HepG2 (cell line): ENCODE data around the gene TRABD. TPM values are rescaled to one million over a fixed set of nuclear protein-coding genes. Genes with fewer than 3 reads are reported as not detected.

Experiments used
- ATAC-seq: fragments of 200-7000 bp; cut with Tn5 transposase; 3 replicates; pipeline ENCODE4 v1.9.1; 2020; ENCODE audit warnings: mild to moderate bottlenecking, moderate library complexity
- BruUV-seq: library from RNA; stranded (reverse); fragments of 400-500 nt; replicated peaks from 2 replicates; lab custom pipeline; 2021; lab: Mats Ljungman, UMichigan
- CTCF ChIA-PET: fragments of 300-600 bp; formaldehyde crosslinking; extraction: SDS; loops from one replicate; lab custom pipeline; 2021; ENCODE audit warnings: low total read pairs, inconsistent platforms, low intra/inter-chr PET ratio; lab: Yijun Ruan, JAX
- POLR2A ChIA-PET: fragments of 350-600 bp; sonication (Branson Sonifier 250); formaldehyde crosslinking; loops from one replicate; lab custom pipeline; 2020; ENCODE audit warnings: antibody characterized with exemption, inconsistent platforms; lab: Yijun Ruan, JAX
- DNase-seq: peaks from one replicate; pipeline ENCODE4 v3.0.0-alpha.2; 2015; ENCODE audit warnings: low spot score
- FAIRE-seq: peaks from 3 replicates; lab custom pipeline; 2011; peaks lifted over from hg19 to GRCh38; lab: Jason Lieb, UNC
- H2AFZ ChIP-seq: one replicate; pipeline ENCODE4 v1.6.1; 2011; ENCODE audit warnings: low read length, inconsistent platforms
- H3K27ac ChIP-seq: fragments of 300-600 bp; 3 replicates; pipeline ENCODE4 v1.8.0; 2011; ENCODE audit warnings: mixed run types, mild to moderate bottlenecking, mixed read lengths, low read length, inconsistent platforms; ENCODE audit not compliant: insufficient read depth; ENCODE audit errors: extremely low read length
- H3K27me3 ChIP-seq, 2 experiments: fragments of 200-600 bp in 1 of 2; 2 replicates in 1 of 2; 3 replicates in 1 of 2; pipeline versions ENCODE4 v1.6.0 to v1.8.0; 2011; ENCODE audit warnings: low read length in 2 of 2, mild to moderate bottlenecking in 2 of 2, moderate library complexity in 2 of 2, inconsistent platforms in 1 of 2; ENCODE audit not compliant: insufficient read depth in 2 of 2, control insufficient read depth in 1 of 2
- H3K36me3 ChIP-seq, 2 experiments: fragments of 200-600 bp in 1 of 2; replicated peaks in 1 of 2; 2 replicates in 1 of 2; 3 replicates in 1 of 2; pipeline versions ENCODE4 v1.5.1 to v1.8.0; 2011; ENCODE audit warnings: low read length in 2 of 2, inconsistent platforms in 1 of 2; ENCODE audit not compliant: insufficient read depth in 2 of 2, control insufficient read depth in 1 of 2
- H3K4me1 ChIP-seq: 2 replicates; pipeline ENCODE4 v1.5.1; 2012; ENCODE audit warnings: low read length, inconsistent platforms; ENCODE audit not compliant: insufficient read depth
- H3K4me2 ChIP-seq: 2 replicates; pipeline ENCODE4 v1.6.0; 2011; ENCODE audit warnings: low read depth, low read length, inconsistent platforms
- H3K4me3 ChIP-seq, 3 experiments: fragments of 200-600 bp in 1 of 3; sonication (generic), shearing (Covaris generic) in 1 of 3; replicated peaks in 1 of 3; 2 replicates each; pipeline ENCODE4 v1.5.1; 2011 to 2016; ENCODE audit warnings: low read length in 3 of 3, inconsistent platforms in 2 of 3, low read depth in 2 of 3, mild to moderate bottlenecking in 2 of 3, control low read depth in 1 of 3, mixed read lengths in 1 of 3; ENCODE audit not compliant: insufficient read depth in 1 of 3
- H3K79me2 ChIP-seq: one replicate; pipeline ENCODE4 v1.6.1; 2011; ENCODE audit warnings: low read length, inconsistent platforms; ENCODE audit not compliant: insufficient read depth
- H3K9ac ChIP-seq: 2 replicates; pipeline ENCODE4 v1.6.0; 2011; ENCODE audit warnings: mild to moderate bottlenecking, low read depth, low read length, inconsistent platforms; ENCODE audit not compliant: insufficient read depth
- H3K9me3 ChIP-seq: 2 replicates; pipeline ENCODE4 v1.5.1; 2012; ENCODE audit warnings: mild to moderate bottlenecking, low read length
- H4K20me1 ChIP-seq: 2 replicates; pipeline ENCODE4 v1.6.0; 2011; ENCODE audit warnings: inconsistent platforms, mild to moderate bottlenecking, low read length, moderate library complexity; ENCODE audit not compliant: insufficient read depth
- ELF4 ChIP-seq: sonication (generic); formaldehyde crosslinking; IDR thresholded peaks from 2 replicates; pipeline ENCODE4 v1.5.0; 2020; ENCODE audit warnings: missing genetic modification reagents, mild to moderate bottlenecking, moderate library complexity, borderline replicate concordance
- GATAD2A ChIP-seq: IDR thresholded peaks from 2 replicates; pipeline ENCODE4 v1.6.1; 2016
- ISL2 ChIP-seq: sonication (generic); formaldehyde crosslinking; IDR thresholded peaks from 2 replicates; pipeline ENCODE4 v1.5.0; 2020; ENCODE audit warnings: missing genetic modification reagents
- JUN ChIP-seq: sonication (generic); formaldehyde crosslinking; IDR thresholded peaks from 2 replicates; pipeline ENCODE4 v1.4.0; 2020; ENCODE audit warnings: mild to moderate bottlenecking, missing genetic modification reagents
- MXI1 ChIP-seq: IDR thresholded peaks from 3 replicates; pipeline ENCODE4 v1.6.1; 2012; ENCODE audit warnings: low read depth, low read length, inconsistent platforms, borderline replicate concordance
- NR2F6 ChIP-seq, 2 experiments: IDR thresholded peaks; 2 replicates each; pipeline ENCODE4 v1.6.1; 2016; ENCODE audit warnings: antibody characterized with exemption in 1 of 2, mild to moderate bottlenecking in 1 of 2
- RXRB ChIP-seq: IDR thresholded peaks from 2 replicates; pipeline ENCODE4 v1.6.1; 2016; ENCODE audit warnings: borderline replicate concordance, missing genetic modification reagents, missing compliant biosample characterization
- SAP130 ChIP-seq: IDR thresholded peaks from 2 replicates; pipeline ENCODE4 v1.6.1; 2016; ENCODE audit warnings: low read depth
- SOX6 ChIP-seq, 2 experiments: fragments of 450-650 bp in 1 of 2; sonication (generic) in 1 of 2; formaldehyde crosslinking in 1 of 2; IDR thresholded peaks; 2 replicates each; pipeline versions ENCODE4 v1.4.0 to v1.6.1; 2017 to 2020; ENCODE audit warnings: antibody characterized with exemption in 1 of 2, mild to moderate bottlenecking in 1 of 2, missing genetic modification reagents in 1 of 2
- ZEB1 ChIP-seq: IDR thresholded peaks from 2 replicates; pipeline ENCODE4 v1.6.1; 2012; ENCODE audit warnings: mild to moderate bottlenecking, low read depth, inconsistent platforms; ENCODE audit not compliant: insufficient replicate concordance
- ZFP36L1 ChIP-seq: sonication (generic); formaldehyde crosslinking; IDR thresholded peaks from 2 replicates; pipeline ENCODE4 v1.8.0; 2022; ENCODE audit warnings: mild to moderate bottlenecking, missing genetic modification reagents, moderate library complexity
- ZNF136 ChIP-seq: sonication (generic); formaldehyde crosslinking; IDR thresholded peaks from 2 replicates; pipeline ENCODE4 v1.8.1; 2022; ENCODE audit warnings: low read depth, mild to moderate bottlenecking, moderate library complexity, missing genetic modification reagents
- ZNF251 ChIP-seq: sonication (generic); formaldehyde crosslinking; IDR thresholded peaks from 2 replicates; pipeline ENCODE4 v1.9.0; 2021; ENCODE audit warnings: mild to moderate bottlenecking, missing genetic modification reagents
- ZNF263 ChIP-seq: sonication (generic); formaldehyde crosslinking; IDR thresholded peaks from 2 replicates; pipeline ENCODE4 v1.4.0; 2020; ENCODE audit warnings: missing genetic modification reagents
- ZNF557 ChIP-seq: sonication (generic); formaldehyde crosslinking; IDR thresholded peaks from 2 replicates; pipeline ENCODE4 v1.4.0; 2020; ENCODE audit warnings: missing genetic modification reagents
- ZNF850 ChIP-seq: sonication (generic); formaldehyde crosslinking; conservative IDR thresholded peaks from 2 replicates; pipeline ENCODE4 v1.9.0; 2021; ENCODE audit warnings: mild to moderate bottlenecking, missing genetic modification reagents
- ZNF883 ChIP-seq: sonication (generic); formaldehyde crosslinking; IDR thresholded peaks from 2 replicates; pipeline ENCODE4 v1.5.1; 2020; ENCODE audit warnings: mild to moderate bottlenecking, missing genetic modification reagents; ENCODE audit errors: not compliant biosample characterization
- WGBS: methylation state at CpG from one replicate; pipeline ENCODE4 v1.1.6; 2017; ENCODE audit warnings: low lambda C conversion rate; 5-methylcytosine and 5-hydroxymethylcytosine counted together
- in situ Hi-C: cut with HindIII; loops from 2 replicates; pipeline ENCODE4 v1.10.0; 2017; ENCODE audit warnings: low pct_unique_long_range_greater_than_20kb; ENCODE audit not compliant: extremely low pct_ligation_motif_present
- intact Hi-C: fragments of 100-400 bp; cut with micrococcal nuclease; formaldehyde crosslinking; loops from one replicate; pipeline ENCODE4 v1.10.0; 2022; ENCODE audit not compliant: unreplicated experiment
- polyA plus RNA-seq, 8 experiments: library from polyadenylated mRNA; depleted of rRNA in 3 of 8; stranded (reverse) in 7 of 8; unstranded in 1 of 8; fragments of >200 nt; fragmentation: Illumina TruSeq in 4 of 8; extraction: Trizol in 4 of 8; gene quantifications; 2 replicates each; pipeline versions ENCODE4 v1.2.1 to v1.2.3, GENCODE V29; 2011 to 2016; ENCODE audit warnings: low read depth in 4 of 8, missing spikeins in 1 of 8, mixed read lengths in 1 of 8; ENCODE audit not compliant: insufficient read depth in 1 of 8
- total RNA-seq, 5 experiments: library from RNA; depleted of rRNA; stranded (reverse); fragments of >200 nt; fragmentation: Illumina TruSeq; extraction: Trizol; gene quantifications; 2 replicates each; pipeline ENCODE4 v1.2.3, GENCODE V29; 2016; ENCODE audit warnings: low read depth in 1 of 5
- TF ChIP-seq, protein P1 (sequence below): sonication (generic); formaldehyde crosslinking; IDR thresholded peaks from 2 replicates; pipeline ENCODE4 v1.4.0; 2020; ENCODE audit warnings: missing genetic modification reagents
- TF ChIP-seq, protein P2 (sequence below): sonication (generic); formaldehyde crosslinking; IDR thresholded peaks from 2 replicates; pipeline ENCODE4 v1.4.0; 2020; ENCODE audit warnings: mild to moderate bottlenecking, missing genetic modification reagents

TRABD gene
- total and polyA plus RNA-seq, 2 of the 13 experiments (the other 11 are each of a cell fraction or from before 2014, with no cell fraction given) = 21.5 to 28.9 TPM

DNA sequence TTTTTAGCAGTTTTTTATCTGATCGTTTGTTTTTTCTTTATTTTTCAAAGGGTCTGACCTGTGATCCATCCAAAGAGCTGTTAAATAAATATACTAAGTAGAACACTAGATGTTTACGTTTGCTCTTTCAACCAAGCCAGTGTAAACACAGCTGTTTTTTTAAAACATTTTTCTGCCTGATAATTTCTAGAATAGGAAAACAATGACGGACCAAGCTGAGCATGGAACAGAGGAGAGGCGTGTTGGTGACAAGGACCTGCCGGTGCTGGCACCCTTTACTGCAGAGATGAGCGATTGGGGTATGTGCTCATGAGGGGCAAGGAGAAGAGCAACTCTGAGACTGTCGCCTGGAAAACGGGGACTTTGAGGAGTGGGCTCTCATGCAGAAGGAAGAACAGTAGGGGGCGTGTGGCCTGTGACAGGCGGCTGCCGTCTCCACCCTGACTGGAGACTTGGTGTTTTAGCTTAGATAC is 43.8 kb upstream of the TRABD start:
- Histone ChIP-seq H3K9me3 (no peaks in the 10 kb centered on the region), H3K27ac (no peak overlapping the region), H2AFZ (no peak overlapping the region), H3K4me3 (peak overlapping the region in 2 of 3 experiments; percentile 1 to 28; a peak in 3 of 6 replicates), H3K36me3 (no peaks in the 10 kb centered on the region), H3K4me2 (peak overlapping the region; percentile 47), H4K20me1 (no peaks in the 10 kb centered on the region), H3K27me3 (peaks cover 2 to 24% of the 10 kb centered on the region in 2 experiments), H3K79me2 (no peaks in the 10 kb centered on the region), H3K9ac (no peak overlapping the region), H3K4me1 (peaks cover 83% of the 10 kb centered on the region)
- ATAC-seq (no peak), DNase-seq (no peak), FAIRE-seq (no peak)
- ChIA-PET CTCF (interaction anchor here (0.6 kb wide), 1 partner anchor 28 kb away, joined by 3 read pairs; no protein-coding TSS in a partner anchor), POLR2A (interaction anchor here (1.3 to 1.5 kb wide), 2 partner anchors 22 to 289 kb away, joined by 3 to 4 read pairs; partner anchors contain the start of gene ZBED4)
- intact Hi-C loops (no loop called here), in situ Hi-C loops (no loop called here)
- no TSS peak for BruUV-seq
- WGBS = under 1% methylated on average over 11 of the region's 11 CpGs
- 0 out of 3 replicates have a peak, but pooled peaks have one; percentile 15 for TF ChIP-seq MXI1
- no peak for TF ChIP-seq ZNF136
- no peak for TF ChIP-seq ELF4 (CRISPR knock-in tag)
- TF ChIP-seq ZNF251 (CRISPR knock-in tag) = no peak
- TF ChIP-seq NR2F6 (IDR thresholded peaks at IDR 0.05) = peak; percentile 49
- TF ChIP-seq NR2F6 (CRISPR knock-in tag; IDR thresholded peaks at IDR 0.05) = no peak
- TF ChIP-seq ISL2 (CRISPR knock-in tag) = 0 out of 2 replicates have a peak, but pooled peaks have one; percentile 24
- peak; percentile 53 for TF ChIP-seq SAP130 (CRISPR knock-in tag)
- peak; percentile 40 for TF ChIP-seq ZEB1
- no peak for TF ChIP-seq ZNF263
- TF ChIP-seq GATAD2A (CRISPR knock-in tag) = peak; percentile 69
- no peak for TF ChIP-seq ZNF850
- TF ChIP-seq ZFP36L1 (CRISPR knock-in tag) = peak; percentile 20; the same call in 1 of the 2 replicates
- TF ChIP-seq JUN (CRISPR knock-in tag) = no peak
- TF ChIP-seq, protein P1, sequence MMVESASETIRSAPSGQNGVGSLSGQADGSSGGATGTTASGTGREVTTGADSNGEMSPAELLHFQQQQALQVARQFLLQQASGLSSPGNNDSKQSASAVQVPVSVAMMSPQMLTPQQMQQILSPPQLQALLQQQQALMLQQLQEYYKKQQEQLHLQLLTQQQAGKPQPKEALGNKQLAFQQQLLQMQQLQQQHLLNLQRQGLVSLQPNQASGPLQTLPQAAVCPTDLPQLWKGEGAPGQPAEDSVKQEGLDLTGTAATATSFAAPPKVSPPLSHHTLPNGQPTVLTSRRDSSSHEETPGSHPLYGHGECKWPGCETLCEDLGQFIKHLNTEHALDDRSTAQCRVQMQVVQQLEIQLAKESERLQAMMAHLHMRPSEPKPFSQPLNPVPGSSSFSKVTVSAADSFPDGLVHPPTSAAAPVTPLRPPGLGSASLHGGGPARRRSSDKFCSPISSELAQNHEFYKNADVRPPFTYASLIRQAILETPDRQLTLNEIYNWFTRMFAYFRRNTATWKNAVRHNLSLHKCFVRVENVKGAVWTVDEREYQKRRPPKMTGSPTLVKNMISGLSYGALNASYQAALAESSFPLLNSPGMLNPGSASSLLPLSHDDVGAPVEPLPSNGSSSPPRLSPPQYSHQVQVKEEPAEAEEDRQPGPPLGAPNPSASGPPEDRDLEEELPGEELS (CRISPR knock-in tag) = peak; percentile 75
- TF ChIP-seq RXRB (CRISPR knock-in tag) = peak; percentile 14; the same call in 1 of the 2 replicates
- no peak for TF ChIP-seq ZNF883 (CRISPR knock-in tag)
- TF ChIP-seq ZNF557 (CRISPR knock-in tag) = no peak
- TF ChIP-seq SOX6 (IDR thresholded peaks at IDR 0.05) = no peak
- TF ChIP-seq SOX6 (CRISPR knock-in tag; IDR thresholded peaks at IDR 0.05) = peak; percentile 51; the same call in 1 of the 2 replicates
- TF ChIP-seq, protein P2, sequence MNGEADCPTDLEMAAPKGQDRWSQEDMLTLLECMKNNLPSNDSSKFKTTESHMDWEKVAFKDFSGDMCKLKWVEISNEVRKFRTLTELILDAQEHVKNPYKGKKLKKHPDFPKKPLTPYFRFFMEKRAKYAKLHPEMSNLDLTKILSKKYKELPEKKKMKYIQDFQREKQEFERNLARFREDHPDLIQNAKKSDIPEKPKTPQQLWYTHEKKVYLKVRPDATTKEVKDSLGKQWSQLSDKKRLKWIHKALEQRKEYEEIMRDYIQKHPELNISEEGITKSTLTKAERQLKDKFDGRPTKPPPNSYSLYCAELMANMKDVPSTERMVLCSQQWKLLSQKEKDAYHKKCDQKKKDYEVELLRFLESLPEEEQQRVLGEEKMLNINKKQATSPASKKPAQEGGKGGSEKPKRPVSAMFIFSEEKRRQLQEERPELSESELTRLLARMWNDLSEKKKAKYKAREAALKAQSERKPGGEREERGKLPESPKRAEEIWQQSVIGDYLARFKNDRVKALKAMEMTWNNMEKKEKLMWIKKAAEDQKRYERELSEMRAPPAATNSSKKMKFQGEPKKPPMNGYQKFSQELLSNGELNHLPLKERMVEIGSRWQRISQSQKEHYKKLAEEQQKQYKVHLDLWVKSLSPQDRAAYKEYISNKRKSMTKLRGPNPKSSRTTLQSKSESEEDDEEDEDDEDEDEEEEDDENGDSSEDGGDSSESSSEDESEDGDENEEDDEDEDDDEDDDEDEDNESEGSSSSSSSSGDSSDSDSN = no peak
